ENCODE results near the gene MICA. TPM values are rescaled to one million over a fixed set of nuclear protein-coding genes. Genes with fewer than 3 reads are reported as not detected.
"Not testable (repeated sequence)": the region's sequence is repeated elsewhere in the genome, so short reads cannot be mapped to it uniquely, and the experiment has no call there.

The MICA gene
- total and polyA plus RNA-seq, 5 experiments from 2014 or later = 3.7 to 21.9 (median 5.8) TPM

GRCh38 chr6:31399589-31400466 is 3.6 kb upstream of the MICA start:
- H3K27ac Mint-ChIP-seq = peak overlapping the region; percentile 81 to 98 (median 96)
- peak overlapping the region; percentile 85 to 98 (median 94) for H3K4me3 Mint-ChIP-seq
- H3K9me3 Mint-ChIP-seq = no peaks in the 10 kb centered on the region
- peaks cover 33 to 74% (median 67%) of the 10 kb centered on the region in 4 donors for H3K4me1 Mint-ChIP-seq
- POLR2A ChIA-PET = interaction anchor here (0.6 to 5.5 kb wide), 13 partner anchors 18 to 203 kb away, joined by 3 to 31 read pairs (median 4); partner anchors contain the start of genes DDX39B and NCR3
- ATAC-seq = peak; percentile 19 to 29
- DNase-seq = peak in 9 of 10 donors; percentile 16 to 70 (median 52)
- H3K27me3 Mint-ChIP-seq = no peaks in the 10 kb centered on the region
- H3K36me3 Mint-ChIP-seq = peaks cover 0 to 4% (median 0%) of the 10 kb centered on the region in 3 donors

GRCh38 chr6:31400467-31401289 is 2.7 kb upstream of the MICA start:
- Mint-ChIP-seq H3K4me1 (peaks cover 33 to 74% (median 69%) of the 10 kb centered on the region in 4 donors), H3K9me3 (no peaks in the 10 kb centered on the region), H3K4me3 (peak overlapping the region; percentile 85 to 98 (median 94)), H3K27ac (peak overlapping the region; percentile 81 to 98 (median 96)), H3K36me3 (no peaks in the 10 kb centered on the region), H3K27me3 (no peaks in the 10 kb centered on the region)
- ATAC-seq (peak; percentile 57 to 59), DNase-seq (peak in 9 of 10 donors; percentile 44 to 88 (median 68))
- POLR2A ChIA-PET = interaction anchor here (0.7 to 5.5 kb wide), 13 partner anchors 19 to 204 kb away, joined by 3 to 31 read pairs (median 4); partner anchors contain the start of gene NCR3

GRCh38 chr6:31401403-31401802 is 2.0 kb upstream of the MICA start:
- POLR2A ChIA-PET = interaction anchor here (0.9 to 5.5 kb wide), 11 partner anchors 19 to 204 kb away, joined by 3 to 31 read pairs (median 5); partner anchors contain the start of gene NCR3
- no peaks in the 10 kb centered on the region for H3K9me3 Mint-ChIP-seq
- peaks cover 39 to 79% (median 72%) of the 10 kb centered on the region in 4 donors for H3K4me1 Mint-ChIP-seq
- H3K27ac Mint-ChIP-seq = peak overlapping the region; percentile 81 to 98 (median 96)
- no peak for ATAC-seq
- no peaks in the 10 kb centered on the region for H3K27me3 Mint-ChIP-seq
- peak in 1 of 10 donors; percentile 12 for DNase-seq
- no peaks in the 10 kb centered on the region for H3K36me3 Mint-ChIP-seq
- H3K4me3 Mint-ChIP-seq = peak overlapping the region; percentile 85 to 98 (median 94)

- POLR2A ChIA-PET = interaction anchor here (0.6 to 5.5 kb wide), 5 partner anchors 18 to 210 kb away, joined by 4 to 31 read pairs (median 5); no protein-coding TSS in a partner anchor
- Mint-ChIP-seq H3K4me1 (peaks cover 48 to 83% (median 76%) of the 10 kb centered on the region in 4 donors), H3K27ac (peak overlapping the region; percentile 60 to 98 (median 92)), H3K9me3 (no peaks in the 10 kb centered on the region), H3K27me3 (no peaks in the 10 kb centered on the region), H3K4me3 (peak overlapping the region; percentile 85 to 98 (median 94)), H3K36me3 (no peaks in the 10 kb centered on the region)
- ATAC-seq = peak; percentile 37 to 58
- DNase-seq = peak in 7 of 10 donors; percentile 32 to 46 (median 41)
Observed at GRCh38 chr6:31402324-31403282, 792 bp upstream of the MICA start.

- H3K27me3 Mint-ChIP-seq, H3K36me3 Mint-ChIP-seq, ATAC-seq, DNase-seq, H3K9me3 Mint-ChIP-seq: not testable (repeated sequence)
- POLR2A ChIA-PET = interaction anchor here (0.6 to 1.6 kb wide), 4 partner anchors 58 to 310 kb away, joined by 3 to 6 read pairs (median 4); no protein-coding TSS in a partner anchor
- Mint-ChIP-seq H3K4me3 (peak overlapping the region; percentile 85 to 98 (median 94)), H3K4me1 (peaks cover 52 to 88% (median 75%) of the 10 kb centered on the region in 4 donors), H3K27ac (peak overlapping the region; percentile 54 to 97 (median 82))
Observed at GRCh38 chr6:31404061-31404364, 618 bp downstream of the MICA start.

GRCh38 chr6:31405996-31406395 is 2.6 kb downstream of the MICA start:
- H3K4me1 Mint-ChIP-seq = peaks cover 55 to 91% (median 79%) of the 10 kb centered on the region in 4 donors
- peak overlapping the region in 6 of 10 donors; percentile 0 to 78 (median 38) for H3K27ac Mint-ChIP-seq
- H3K27me3 Mint-ChIP-seq = no peaks in the 10 kb centered on the region
- DNase-seq = no peak
- no peaks in the 10 kb centered on the region for H3K9me3 Mint-ChIP-seq
- no peak for ATAC-seq
- POLR2A ChIA-PET = no interaction called here
- peak overlapping the region in 5 of 10 donors; percentile 9 to 48 (median 20) for H3K4me3 Mint-ChIP-seq
- H3K36me3 Mint-ChIP-seq = peaks cover 0 to 19% (median under 1%) of the 10 kb centered on the region in 3 donors

GRCh38 chr6:31407699-31408098 is 4.3 kb downstream of the MICA start:
- H3K36me3 Mint-ChIP-seq = peaks cover 0 to 33% (median 3%) of the 10 kb centered on the region in 3 donors
- H3K9me3 Mint-ChIP-seq = no peaks in the 10 kb centered on the region
- POLR2A ChIA-PET = no interaction called here
- H3K4me3 Mint-ChIP-seq = peak overlapping the region in 3 of 10 donors; percentile 8 to 30 (median 30)
- H3K4me1 Mint-ChIP-seq = peaks cover 43 to 74% (median 62%) of the 10 kb centered on the region in 4 donors
- ATAC-seq (no peak), DNase-seq (no peak)
- H3K27me3 Mint-ChIP-seq = no peaks in the 10 kb centered on the region
- peak overlapping the region in 9 of 10 donors; percentile 1 to 83 (median 52) for H3K27ac Mint-ChIP-seq

- peaks cover 4 to 68% (median 13%) of the 10 kb centered on the region in 3 donors for H3K36me3 Mint-ChIP-seq
- H3K4me1 Mint-ChIP-seq = peaks cover 19 to 31% (median 25%) of the 10 kb centered on the region in 4 donors
- no peak for DNase-seq
- no peak overlapping the region for H3K4me3 Mint-ChIP-seq
- peaks cover 0 to 2% (median 0%) of the 10 kb centered on the region in 9 donors for H3K9me3 Mint-ChIP-seq
- no peaks in the 10 kb centered on the region for H3K27me3 Mint-ChIP-seq
- no peak for ATAC-seq
- POLR2A ChIA-PET = no interaction called here
- peak overlapping the region in 4 of 10 donors; percentile 49 to 63 (median 58) for H3K27ac Mint-ChIP-seq
Observed at GRCh38 chr6:31412506-31412905, 9.1 kb downstream of the MICA start.

GRCh38 chr6:31414148-31414770 is 10.9 kb downstream of the MICA start:
- ATAC-seq, DNase-seq, H3K27me3 Mint-ChIP-seq, H3K4me3 Mint-ChIP-seq, POLR2A ChIA-PET, H3K9me3 Mint-ChIP-seq: not testable (repeated sequence)
- peaks cover 4 to 64% (median 18%) of the 10 kb centered on the region in 3 donors for H3K36me3 Mint-ChIP-seq
- peaks cover 11 to 17% (median 12%) of the 10 kb centered on the region in 4 donors for H3K4me1 Mint-ChIP-seq
- H3K27ac Mint-ChIP-seq = peak overlapping the region in 6 of 10 donors; percentile 1 to 83 (median 38)

- Mint-ChIP-seq H3K4me3 (no peak overlapping the region), H3K27ac (peak overlapping the region in 2 of 10 donors; percentile 46 to 61), H3K9me3 (peaks cover 0 to 2% (median 0%) of the 10 kb centered on the region in 9 donors), H3K27me3 (no peaks in the 10 kb centered on the region), H3K36me3 (peaks cover 4 to 61% (median 18%) of the 10 kb centered on the region in 3 donors), H3K4me1 (peaks cover 7 to 18% (median 10%) of the 10 kb centered on the region in 4 donors)
- ATAC-seq (no peak), DNase-seq (no peak)
- POLR2A ChIA-PET = no interaction called here
Observed at GRCh38 chr6:31414771-31415265, 11.4 kb downstream of the MICA start.
